OCI-LY7 (cell line): Measurements from ENCODE around the gene POLR1D. TPM values are rescaled to one million over a fixed set of nuclear protein-coding genes. Genes with fewer than 3 reads are reported as not detected.

Source experiments
- BruUV-seq: library from RNA; stranded (reverse); fragments of 400-500 nt; replicated peaks from 2 replicates; lab custom pipeline; 2021; lab: Mats Ljungman, UMichigan
- CTCF ChIA-PET: fragments of 300-600 bp; sonication (Branson Sonifier 250); formaldehyde crosslinking; loops from one replicate; lab custom pipeline; 2022; ENCODE audit warnings: antibody characterized with exemption; ENCODE audit not compliant: unreplicated experiment; lab: Charles Lee
- POLR2A ChIA-PET: fragments of 300-600 bp; sonication (Branson Sonifier 250); formaldehyde crosslinking; loops from one replicate; lab custom pipeline; 2022; ENCODE audit warnings: antibody characterized with exemption; lab: Charles Lee
- DNase-seq: peaks from one replicate; pipeline ENCODE4 v3.0.0-alpha.2; 2015; ENCODE audit warnings: low spot score
- H2AFZ ChIP-seq: fragments of 200-600 bp; sonication (generic), shearing (Covaris generic); 2 replicates; pipeline ENCODE4 v1.6.1; 2014; ENCODE audit warnings: mild to moderate bottlenecking, antibody characterized with exemption, low read length, moderate library complexity
- H3K27ac ChIP-seq: fragments of 200-600 bp; sonication (generic); 2 replicates; pipeline ENCODE4 v1.5.1; 2014; ENCODE audit warnings: mixed run types, low read depth, mild to moderate bottlenecking, moderate library complexity, low read length, inconsistent platforms; ENCODE audit not compliant: poor library complexity, severe bottlenecking
- H3K36me3 ChIP-seq: fragments of 200-600 bp; sonication (generic); 2 replicates; pipeline ENCODE4 v1.6.1; 2014; ENCODE audit warnings: mild to moderate bottlenecking, antibody characterized with exemption, low read length, moderate library complexity, mixed read lengths; ENCODE audit not compliant: insufficient read depth
- H3K4me1 ChIP-seq: fragments of 200-600 bp; sonication (generic); 2 replicates; pipeline ENCODE4 v1.5.1; 2014; ENCODE audit warnings: mild to moderate bottlenecking, low read length; ENCODE audit not compliant: insufficient read depth, poor library complexity, severe bottlenecking
- H3K4me2 ChIP-seq: fragments of 200-600 bp; sonication (generic); 2 replicates; pipeline ENCODE4 v1.6.1; 2014; ENCODE audit warnings: mild to moderate bottlenecking, low read length
- H3K4me3 ChIP-seq: fragments of 200-600 bp; sonication (generic); 2 replicates; pipeline ENCODE4 v1.5.1; 2014; ENCODE audit warnings: mild to moderate bottlenecking, low read depth, low read length; ENCODE audit not compliant: poor library complexity, severe bottlenecking
- H3K79me2 ChIP-seq: fragments of 200-600 bp; sonication (generic); 2 replicates; pipeline ENCODE4 v1.6.1; 2016; ENCODE audit warnings: low read depth, mild to moderate bottlenecking, low read length, moderate library complexity, mixed read lengths; ENCODE audit not compliant: insufficient read depth
- H3K9me2 ChIP-seq: fragments of 200-600 bp; sonication (generic); 2 replicates; pipeline ENCODE4 v1.6.1; 2016; ENCODE audit warnings: mild to moderate bottlenecking, low read length, mixed read lengths; ENCODE audit not compliant: insufficient read depth
- H3K9me3 ChIP-seq: fragments of 200-600 bp; sonication (generic); 2 replicates; pipeline ENCODE4 v1.6.1; 2014; ENCODE audit warnings: mild to moderate bottlenecking, mixed run types, low read length, mixed read lengths
- H4K20me1 ChIP-seq: fragments of 200-600 bp; sonication (generic); 2 replicates; pipeline ENCODE4 v1.6.1; 2014; ENCODE audit warnings: mild to moderate bottlenecking, antibody characterized with exemption, low read length, moderate library complexity, mixed read lengths; ENCODE audit not compliant: insufficient read depth
- EZH2phosphoT487 ChIP-seq: fragments of 200-600 bp; sonication (generic); IDR thresholded peaks from 2 replicates; pipeline ENCODE4 v1.6.1; 2018; ENCODE audit warnings: low read depth, borderline replicate concordance, mild to moderate bottlenecking, mixed run types, antibody characterized with exemption, low read length, moderate library complexity, mixed read lengths
- intact Hi-C: fragments of 100-400 bp; cut with micrococcal nuclease; formaldehyde crosslinking; loops from one replicate; pipeline ENCODE4 v1.10.0; 2022; ENCODE audit not compliant: unreplicated experiment
- total RNA-seq, 2 experiments: library from RNA; depleted of rRNA in 1 of 2; stranded (reverse); fragments of >200 nt in 1 of 2; shearing (Covaris generic) in 1 of 2; gene quantifications; 2 replicates each; pipeline ENCODE4 v1.2.3, GENCODE V29; 2014 to 2022
- TF ChIP-seq, protein P1 (sequence below): fragments of 200-600 bp; sonication (generic); conservative IDR thresholded peaks from 2 replicates; pipeline ENCODE4 v1.5.1; 2014; ENCODE audit warnings: mild to moderate bottlenecking, antibody characterized with exemption, low read length, moderate library complexity, mixed read lengths

The POLR1D gene
- total RNA-seq, 2 experiments from 2014 or later = 115 to 174 TPM

DNA sequence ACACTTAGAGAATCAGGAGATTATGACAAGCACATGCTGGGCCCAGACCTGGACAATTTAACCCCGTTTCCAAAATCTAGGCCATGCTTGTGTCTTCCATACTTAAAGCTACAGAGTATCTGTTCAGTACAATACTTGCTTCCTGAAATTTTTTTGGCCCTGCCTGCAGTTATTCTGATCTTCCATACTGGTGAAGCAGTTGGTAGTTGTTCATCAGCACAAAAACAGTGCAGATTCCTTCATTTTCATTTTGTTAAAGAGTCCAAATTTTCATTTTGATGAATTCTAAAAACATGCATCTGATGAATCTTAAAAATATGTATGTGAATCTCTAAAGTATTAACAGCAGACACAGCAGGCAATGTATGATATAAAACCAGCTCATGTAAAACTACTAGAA, 49.2 kb downstream of the POLR1D start:
- no peaks in the 10 kb centered on the region for H3K79me2 ChIP-seq
- ChIA-PET CTCF (no interaction called here), POLR2A (interaction anchor here (0.6 to 1.0 kb wide), 2 partner anchors 10 to 113 kb away, joined by 3 read pairs; no protein-coding TSS in a partner anchor)
- no TSS peak for BruUV-seq
- no peaks in the 10 kb centered on the region for H3K9me2 ChIP-seq
- no peak overlapping the region for H3K4me2 ChIP-seq
- no peaks in the 10 kb centered on the region for H4K20me1 ChIP-seq
- TF ChIP-seq, protein P1, sequence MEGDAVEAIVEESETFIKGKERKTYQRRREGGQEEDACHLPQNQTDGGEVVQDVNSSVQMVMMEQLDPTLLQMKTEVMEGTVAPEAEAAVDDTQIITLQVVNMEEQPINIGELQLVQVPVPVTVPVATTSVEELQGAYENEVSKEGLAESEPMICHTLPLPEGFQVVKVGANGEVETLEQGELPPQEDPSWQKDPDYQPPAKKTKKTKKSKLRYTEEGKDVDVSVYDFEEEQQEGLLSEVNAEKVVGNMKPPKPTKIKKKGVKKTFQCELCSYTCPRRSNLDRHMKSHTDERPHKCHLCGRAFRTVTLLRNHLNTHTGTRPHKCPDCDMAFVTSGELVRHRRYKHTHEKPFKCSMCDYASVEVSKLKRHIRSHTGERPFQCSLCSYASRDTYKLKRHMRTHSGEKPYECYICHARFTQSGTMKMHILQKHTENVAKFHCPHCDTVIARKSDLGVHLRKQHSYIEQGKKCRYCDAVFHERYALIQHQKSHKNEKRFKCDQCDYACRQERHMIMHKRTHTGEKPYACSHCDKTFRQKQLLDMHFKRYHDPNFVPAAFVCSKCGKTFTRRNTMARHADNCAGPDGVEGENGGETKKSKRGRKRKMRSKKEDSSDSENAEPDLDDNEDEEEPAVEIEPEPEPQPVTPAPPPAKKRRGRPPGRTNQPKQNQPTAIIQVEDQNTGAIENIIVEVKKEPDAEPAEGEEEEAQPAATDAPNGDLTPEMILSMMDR = no peak
- no peak for TF ChIP-seq EZH2phosphoT487
- DNase-seq = no peak
- no peaks in the 10 kb centered on the region for H3K4me1 ChIP-seq
- peaks cover 16% of the 10 kb centered on the region; the same call in 1 of the 2 replicates for H3K36me3 ChIP-seq
- intact Hi-C loops = no loop called here
- no peak overlapping the region for H3K4me3 ChIP-seq
- H3K27ac ChIP-seq = no peak overlapping the region
- H3K9me3 ChIP-seq = no peaks in the 10 kb centered on the region
- H2AFZ ChIP-seq = no peak overlapping the region

DNA sequence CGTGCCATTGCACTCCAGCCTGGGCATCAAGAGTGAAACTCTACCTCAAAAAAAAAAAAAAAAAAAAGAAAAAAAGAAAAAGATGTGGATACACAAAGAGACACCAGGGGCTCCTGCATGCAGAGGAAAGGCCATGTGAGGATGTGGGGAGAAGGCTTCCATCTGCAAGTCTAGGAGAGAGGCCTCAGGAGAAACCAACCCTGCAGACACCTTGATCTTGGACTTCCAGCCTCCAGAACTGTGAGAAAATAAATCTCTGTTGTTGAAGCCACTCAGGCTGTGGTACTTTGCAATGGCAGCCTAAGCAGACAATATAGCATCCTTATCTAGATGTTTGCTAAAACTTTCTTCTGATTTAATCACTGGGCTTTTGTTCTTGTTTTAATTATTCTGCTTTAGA, 50.3 kb downstream of the POLR1D start:
- no peaks in the 10 kb centered on the region for H3K4me1 ChIP-seq
- H3K36me3 ChIP-seq = peaks cover 12% of the 10 kb centered on the region; the same call in 1 of the 2 replicates
- H3K79me2 ChIP-seq = no peaks in the 10 kb centered on the region
- no TSS peak for BruUV-seq
- ChIA-PET CTCF (no interaction called here), POLR2A (no interaction called here)
- DNase-seq = no peak
- no peaks in the 10 kb centered on the region for H4K20me1 ChIP-seq
- TF ChIP-seq, protein P1 = no peak
- TF ChIP-seq EZH2phosphoT487 = no peak
- no peak overlapping the region for H3K4me2 ChIP-seq
- H3K9me3 ChIP-seq = no peaks in the 10 kb centered on the region
- intact Hi-C loops = no loop called here
- H3K4me3 ChIP-seq = no peak overlapping the region
- H2AFZ ChIP-seq = no peak overlapping the region
- H3K9me2 ChIP-seq = no peaks in the 10 kb centered on the region
- no peak overlapping the region for H3K27ac ChIP-seq

Other genes starting within 250 kb of the POLR1D start
- 220 and 251 TPM in 2 replicates for gene GTF3A, start 197.3 kb upstream of the POLR1D start, total RNA-seq (2014; rRNA removed; shearing (Covaris generic))
- 242 and 245 TPM in 2 replicates for gene GTF3A, start 197.3 kb upstream of the POLR1D start, total RNA-seq (2022)
- 37.9 and 56.3 TPM in 2 replicates for gene MTIF3, start 171.3 kb upstream of the POLR1D start, total RNA-seq (2014; rRNA removed; shearing (Covaris generic))
- gene MTIF3, start 171.3 kb upstream of the POLR1D start, total RNA-seq (2022) = 42.9 and 51.2 TPM in 2 replicates
- 5.9 and 6.8 TPM in 2 replicates for gene LNX2, start 1.4 kb upstream of the POLR1D start, total RNA-seq (2014; rRNA removed; shearing (Covaris generic))
- gene LNX2, start 1.4 kb upstream of the POLR1D start, total RNA-seq (2022) = 9.7 TPM in 2 replicates
- gene GSX1, start 170.6 kb downstream of the POLR1D start, total RNA-seq (2014; rRNA removed; shearing (Covaris generic)) = not detected in 2 replicates
- not detected in 2 replicates for gene GSX1, start 170.6 kb downstream of the POLR1D start, total RNA-seq (2022)